T follicular helper cell (primary cell): ENCODE data around the gene TGM2.

Experiments used
- DNase-seq: peaks from one replicate; pipeline ENCODE4 v3.0.0-alpha.2; 2020; ENCODE audit warnings: low read depth
- total RNA-seq, 2 experiments: gene quantifications; one replicate each; lab custom pipeline; 2026; lab: John Stamatoyannopoulos, UW

Gene TGM2
- total RNA-seq = 0 to 0.06 reads per million in 2 experiments

GRCh38 chr20:38165089-38165965, at the start of gene TGM2:
TGM2 (minus strand) TSS chr20:38165270; CDS start chr20:38165198, 72 bp downstream.
- no peak for DNase-seq

GRCh38 chr20:38214256-38215193, 49.5 kb upstream of the TGM2 start:
- no peak for DNase-seq

- DNase-seq = no peak
These were observed 48.5 kb upstream of the TGM2 start for GRCh38 chr20:38213607-38213940.

GRCh38 chr20:38212806-38213606, 47.9 kb upstream of the TGM2 start:
- DNase-seq = no peak

GRCh38 chr20:38211200-38212097, 46.4 kb upstream of the TGM2 start:
- no peak for DNase-seq

GRCh38 chr20:38210741-38211140, 45.7 kb upstream of the TGM2 start:
- no peak for DNase-seq

- DNase-seq = no peak
These were observed 44.8 kb upstream of the TGM2 start for GRCh38 chr20:38209736-38210405.

- no peak for DNase-seq
These were observed 44.1 kb upstream of the TGM2 start for GRCh38 chr20:38209054-38209675.

GRCh38 chr20:38208523-38208922, 43.5 kb upstream of the TGM2 start:
- DNase-seq = no peak

- DNase-seq = no peak
These were observed 43.0 kb upstream of the TGM2 start for GRCh38 chr20:38208088-38208487.

GRCh38 chr20:38207621-38208020, 42.6 kb upstream of the TGM2 start:
- no peak for DNase-seq

- DNase-seq = no peak
These were observed 39.9 kb upstream of the TGM2 start for GRCh38 chr20:38205001-38205400.

- no peak for DNase-seq
These were observed 38.9 kb upstream of the TGM2 start for GRCh38 chr20:38203981-38204357.

GRCh38 chr20:38203337-38203980, 38.4 kb upstream of the TGM2 start:
- DNase-seq = no peak

- DNase-seq = no peak
These were observed 37.9 kb upstream of the TGM2 start for GRCh38 chr20:38202982-38203293.

- DNase-seq = no peak
These were observed 37.3 kb upstream of the TGM2 start for GRCh38 chr20:38202153-38202981.

GRCh38 chr20:38201356-38201755, 36.3 kb upstream of the TGM2 start:
- no peak for DNase-seq

- no peak for DNase-seq
These were observed 35.6 kb upstream of the TGM2 start for GRCh38 chr20:38200646-38201045.
